HK-2 (cell line): ENCODE results near the gene RNF149.
"Not testable (repeated sequence)": the region's sequence is repeated elsewhere in the genome, so short reads cannot be mapped to it uniquely, and the experiment has no call there.

Experiments
- DNase-seq: peaks from one replicate; pipeline ENCODE4 v3.0.0-alpha.2; 2018; ENCODE audit not compliant: unreplicated experiment

Gene RNF149

DNA sequence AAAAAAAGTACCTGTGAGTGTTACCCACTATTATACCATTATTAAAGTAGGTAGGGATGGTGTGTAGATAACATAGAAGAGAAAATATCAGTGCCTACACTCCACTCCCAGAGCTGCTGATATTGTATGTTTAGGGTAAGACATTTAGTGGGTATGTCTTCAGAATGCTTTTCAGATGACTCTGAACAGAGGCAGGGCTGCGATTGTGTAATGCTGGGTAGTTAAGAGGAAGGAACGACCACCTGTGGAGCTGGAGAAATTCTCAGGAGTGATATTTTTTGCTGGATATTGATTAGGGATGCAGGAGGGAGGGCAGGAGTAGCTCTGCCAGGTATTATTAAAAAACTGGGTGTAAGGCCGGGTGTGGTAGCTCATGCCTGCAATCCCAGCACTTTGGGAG lies 53.0 kb downstream of the RNF149 start:
- no peak for DNase-seq

DNA sequence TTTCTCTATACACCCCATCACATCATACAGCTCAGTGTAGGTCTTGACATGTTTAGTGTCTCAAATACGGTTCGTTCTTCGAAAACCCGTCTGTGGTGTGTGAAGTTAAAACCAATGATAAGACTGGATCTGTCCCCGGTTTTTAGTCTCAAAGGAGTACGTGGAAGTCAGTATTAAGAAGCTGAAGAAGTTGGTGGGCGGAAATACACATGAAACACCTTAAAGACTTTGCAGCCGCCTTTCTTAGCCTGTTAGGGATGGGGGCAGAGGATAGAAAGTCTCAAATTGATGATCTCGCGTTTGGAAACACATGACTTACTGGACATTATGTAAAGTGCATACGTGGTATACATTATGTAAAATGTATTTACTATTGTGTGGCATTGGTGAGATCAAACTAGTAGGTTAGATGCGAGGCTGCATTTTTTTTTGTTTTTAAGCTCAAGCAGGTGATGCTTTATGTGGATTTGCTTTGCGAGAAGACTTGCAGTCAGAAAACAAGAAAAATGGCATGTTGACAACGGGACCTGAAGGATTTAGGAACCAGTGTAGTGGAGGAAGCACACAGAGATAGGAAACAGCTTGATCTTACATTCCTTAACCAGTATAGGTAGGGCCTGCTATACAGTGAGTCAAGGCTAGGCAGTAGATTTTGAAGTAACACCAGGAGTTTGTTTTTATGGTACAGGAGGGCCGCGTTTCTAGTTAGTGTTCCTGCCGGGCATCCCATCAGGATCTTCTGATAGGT lies 54.6 kb downstream of the RNF149 start:
- no peak for DNase-seq

DNA sequence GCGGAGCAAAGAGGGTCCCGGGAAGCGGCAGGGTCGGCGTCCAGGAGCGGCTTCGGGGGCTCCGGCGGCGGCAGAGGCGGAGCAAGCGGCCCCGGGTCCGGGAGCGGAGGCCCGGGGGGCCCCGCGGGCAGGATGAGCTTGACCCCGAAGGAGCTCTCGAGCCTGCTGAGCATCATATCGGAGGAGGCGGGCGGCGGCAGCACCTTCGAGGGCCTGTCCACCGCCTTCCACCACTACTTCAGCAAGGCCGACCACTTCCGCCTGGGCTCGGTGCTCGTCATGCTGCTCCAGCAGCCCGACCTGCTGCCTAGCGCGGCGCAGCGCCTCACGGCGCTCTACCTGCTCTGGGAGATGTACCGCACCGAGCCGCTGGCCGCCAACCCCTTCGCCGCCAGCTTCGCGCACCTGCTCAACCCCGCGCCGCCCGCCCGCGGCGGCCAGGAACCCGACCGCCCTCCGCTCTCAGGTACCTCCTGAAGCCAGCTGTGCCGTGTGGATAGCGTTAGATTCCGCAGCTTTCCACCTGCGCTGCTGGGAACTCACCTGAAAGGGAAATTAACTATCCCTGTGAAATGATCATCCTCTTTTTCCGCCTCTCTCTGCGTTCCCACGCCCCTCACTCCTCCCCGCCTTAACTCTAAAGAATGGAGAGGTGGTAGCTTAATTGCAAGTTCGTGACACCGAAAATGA lies 55.3 kb downstream of the RNF149 start:
- DNase-seq: peak; percentile 74

DNA sequence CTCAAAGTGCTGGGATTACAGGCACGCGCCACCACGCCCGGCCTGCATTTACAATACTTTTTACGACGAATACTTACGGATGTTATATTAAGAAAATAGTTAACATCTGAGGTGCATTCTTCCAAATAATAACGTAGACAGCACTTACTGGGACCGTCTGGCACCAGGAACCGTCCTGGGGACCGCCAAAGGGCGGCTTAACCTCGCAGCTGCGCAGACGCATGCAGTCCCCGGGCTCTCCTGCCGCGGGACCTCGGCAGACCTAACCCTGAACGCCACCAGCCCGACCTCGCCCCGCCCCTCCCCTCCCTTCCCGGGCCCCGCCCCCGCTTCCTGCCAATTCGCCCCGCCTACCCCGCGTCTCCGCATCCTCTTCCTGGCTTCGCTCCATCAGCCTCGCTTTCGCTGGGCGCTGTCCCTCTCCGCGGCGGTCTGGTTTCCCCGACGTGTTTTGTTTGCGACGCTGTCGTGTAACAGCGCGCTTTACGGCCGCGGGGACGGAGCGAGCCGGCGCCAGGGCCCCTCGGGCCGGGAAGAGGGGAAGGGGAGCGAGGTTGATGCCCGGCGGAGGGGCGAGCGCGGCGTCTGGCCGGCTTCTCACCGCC lies 56.0 kb downstream of the RNF149 start, which contains the start of gene CNOT11:
TSS of gene CNOT11 (plus strand) at position 479 of the 605 bp plus-strand sequence. CDS start at position 558, 79 bp downstream.
- DNase-seq: peak; percentile 99

DNA sequence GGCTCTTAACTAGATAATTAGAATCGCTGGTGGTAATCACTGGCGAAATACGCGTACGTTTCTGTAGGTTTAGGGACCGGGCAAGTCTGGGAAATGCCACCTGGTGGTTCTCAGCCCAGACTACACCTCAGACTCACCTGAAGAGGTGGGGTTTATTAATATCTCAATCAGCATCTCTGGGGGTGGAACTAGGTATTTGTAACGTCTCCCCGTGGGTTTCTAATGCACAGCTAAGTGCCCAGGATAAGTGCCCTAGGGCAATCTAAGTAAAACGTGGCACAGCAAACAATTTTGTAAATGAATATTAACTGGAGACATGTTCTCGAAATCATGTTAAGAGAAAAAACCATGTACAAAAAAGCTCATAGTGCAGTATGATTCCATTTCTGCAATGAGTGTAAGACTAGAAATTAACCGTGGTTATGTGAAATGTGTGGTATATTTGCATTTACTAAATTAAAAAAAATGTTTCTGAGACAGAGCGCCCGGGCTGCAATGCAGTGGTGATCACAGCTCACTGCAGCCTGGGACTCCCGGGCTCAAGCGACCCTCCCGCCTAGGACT lies 56.6 kb downstream of the RNF149 start:
- DNase-seq: no peak

DNA sequence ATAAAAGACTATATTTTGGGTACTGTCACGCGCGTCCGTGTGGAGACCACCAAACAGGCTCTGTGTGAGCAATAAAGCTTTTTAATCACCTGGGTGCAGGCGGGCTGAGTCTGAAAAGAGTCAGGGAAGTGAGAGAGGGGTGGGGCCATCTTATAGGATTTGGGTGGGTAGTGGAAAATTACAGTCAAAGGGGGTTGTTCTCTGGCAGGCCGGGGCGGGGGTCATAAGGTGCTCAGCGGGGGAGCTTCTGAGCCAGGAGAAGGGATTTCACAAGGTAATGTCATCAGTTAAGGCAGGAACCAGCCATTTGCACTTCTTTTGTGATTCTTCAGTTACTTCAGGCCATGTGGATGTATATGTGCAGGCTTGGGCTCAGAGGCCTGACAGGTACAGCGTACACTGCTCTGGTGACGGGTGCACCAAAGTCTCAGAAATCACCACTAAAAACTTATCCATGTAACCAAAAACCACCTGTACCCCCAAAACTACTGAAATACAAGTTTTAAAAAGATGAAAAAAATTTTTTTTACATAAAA lies 57.2 kb downstream of the RNF149 start:
- not testable (repeated sequence) for DNase-seq

DNA sequence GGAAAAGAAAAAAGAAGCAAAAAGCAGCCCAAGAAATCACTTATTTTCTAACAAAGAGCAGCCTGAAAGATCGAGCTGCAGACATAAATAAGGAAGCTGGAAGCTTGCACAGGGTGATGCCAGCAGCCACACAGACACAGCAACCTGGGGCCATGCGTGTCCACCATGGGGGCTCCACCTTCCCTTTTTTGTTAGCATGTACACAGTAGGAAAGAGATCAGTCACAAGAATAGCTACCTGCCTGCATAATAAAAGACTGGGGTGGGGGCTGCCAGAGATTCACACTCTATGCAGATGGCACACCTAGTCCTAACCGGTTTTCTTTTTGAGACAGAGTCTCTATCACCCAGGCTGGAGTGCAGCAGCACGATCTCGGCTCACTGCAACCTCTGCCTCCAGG lies 58.7 kb downstream of the RNF149 start:
- DNase-seq: no peak

DNA sequence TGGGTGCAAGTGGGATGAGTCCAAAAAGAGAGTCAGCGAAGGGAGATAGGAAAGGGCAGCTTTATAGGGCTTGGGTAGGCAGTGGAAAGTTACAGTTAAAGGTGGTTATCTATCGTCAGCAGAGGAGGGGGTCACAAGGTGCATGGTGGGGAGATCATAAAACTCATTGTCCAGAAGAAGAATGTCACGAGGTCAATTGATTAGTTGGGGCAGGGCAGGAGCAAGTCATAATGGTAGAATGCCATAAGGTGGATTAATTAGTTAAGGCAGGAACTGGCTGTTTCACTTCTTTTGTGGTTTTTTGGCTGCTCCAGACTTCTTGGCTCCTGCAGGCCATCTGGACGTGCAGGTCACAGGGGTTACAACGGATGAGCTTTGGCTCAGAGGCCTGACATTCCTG lies 59.7 kb downstream of the RNF149 start:
- not testable (repeated sequence) for DNase-seq

DNA sequence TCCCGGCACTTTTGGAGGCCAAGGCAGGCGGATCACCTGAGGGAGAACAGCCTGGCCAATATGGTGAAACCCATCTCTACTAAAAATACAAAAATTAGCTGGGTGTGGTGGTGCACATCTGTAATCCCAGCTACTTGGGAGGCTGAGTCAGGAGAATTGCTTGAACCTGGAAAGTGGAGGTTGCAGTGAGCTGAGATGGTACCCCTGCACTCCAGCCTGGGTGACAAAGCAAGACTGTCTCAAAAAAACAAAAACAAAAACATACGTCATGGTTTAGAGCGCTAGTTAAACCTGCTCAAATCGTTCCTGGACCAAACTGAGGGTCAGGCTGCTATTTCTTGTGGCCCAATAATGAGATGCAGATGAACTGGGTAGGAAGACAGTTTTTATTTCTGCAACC lies 63.0 kb downstream of the RNF149 start:
- DNase-seq: not testable (repeated sequence)

DNA sequence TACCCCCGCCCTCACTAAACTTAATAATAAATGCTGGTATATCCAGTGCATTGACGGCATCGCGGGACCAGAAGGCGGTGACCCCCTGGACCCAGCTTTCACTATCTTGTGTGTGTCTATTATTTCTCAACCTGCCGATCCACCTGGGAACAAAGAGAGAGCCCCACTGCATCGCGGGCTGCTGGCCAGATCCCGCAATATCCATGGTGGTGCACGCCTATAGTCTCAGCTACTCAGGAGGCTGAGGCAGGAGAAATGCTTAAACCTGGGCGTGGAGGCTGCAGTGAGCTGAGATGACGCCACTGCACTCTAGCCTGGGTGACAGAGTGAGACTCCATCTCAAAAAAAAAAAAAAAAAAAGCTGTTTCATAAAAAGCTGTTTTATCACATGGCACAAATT lies 63.6 kb downstream of the RNF149 start:
- DNase-seq: not testable (repeated sequence)

DNA sequence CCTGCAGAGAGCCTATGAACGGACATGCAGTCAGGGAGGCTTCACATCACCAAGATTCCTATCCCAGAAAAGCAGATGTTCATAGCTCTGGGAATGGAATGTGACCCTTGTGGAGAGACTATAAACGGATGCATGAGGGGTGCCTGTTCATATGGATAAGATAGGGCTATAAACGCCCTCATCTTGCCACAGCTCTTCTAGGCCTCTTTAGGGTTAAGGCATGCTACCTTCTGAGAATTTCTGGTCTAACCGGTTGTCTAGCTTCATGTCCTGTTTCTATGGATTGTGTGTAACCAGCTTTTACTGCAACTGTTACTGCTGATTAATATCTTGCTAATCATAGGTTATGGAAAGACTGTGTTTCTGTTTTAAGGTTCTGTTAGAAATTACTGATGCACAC lies 64.1 kb downstream of the RNF149 start:
- DNase-seq: not testable (repeated sequence)

DNA sequence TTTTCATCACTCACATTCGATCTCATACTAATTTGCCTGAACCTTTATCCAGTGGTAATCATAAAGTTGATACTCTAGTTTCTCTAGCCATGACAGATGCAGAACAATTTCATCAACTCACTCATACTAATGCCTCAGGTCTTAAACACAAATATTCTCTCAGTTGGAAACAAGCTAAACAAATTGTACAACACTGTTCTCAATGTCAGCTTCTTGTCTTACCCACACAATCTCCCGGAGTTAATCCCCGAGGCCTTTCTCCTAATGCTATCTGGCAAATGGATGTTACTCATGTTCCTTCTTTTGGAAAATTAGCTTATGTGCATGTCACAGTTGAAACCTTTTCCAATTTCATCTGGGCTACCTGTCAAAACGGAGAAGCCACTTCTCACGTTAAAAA lies 67.3 kb downstream of the RNF149 start:
- DNase-seq: no peak

DNA sequence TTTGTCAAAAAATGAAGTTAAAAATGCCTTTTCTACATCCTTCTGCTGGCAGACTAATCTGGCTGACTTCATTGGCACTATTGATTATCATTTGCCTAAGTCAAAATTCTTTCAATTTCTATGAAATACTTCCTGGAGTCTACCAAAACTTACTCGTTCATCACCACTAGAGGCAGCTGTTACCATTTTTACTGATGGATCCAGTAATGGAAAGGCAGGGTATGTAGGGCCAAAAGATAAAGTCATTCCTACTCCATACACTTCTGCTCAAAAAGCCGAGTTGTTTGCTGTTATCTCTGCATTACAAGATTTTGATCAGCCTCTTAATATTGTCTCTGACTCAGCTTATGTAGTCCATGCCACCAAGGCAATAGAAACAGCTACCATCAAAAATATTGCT lies 67.8 kb downstream of the RNF149 start:
- DNase-seq: not testable (repeated sequence)

DNA sequence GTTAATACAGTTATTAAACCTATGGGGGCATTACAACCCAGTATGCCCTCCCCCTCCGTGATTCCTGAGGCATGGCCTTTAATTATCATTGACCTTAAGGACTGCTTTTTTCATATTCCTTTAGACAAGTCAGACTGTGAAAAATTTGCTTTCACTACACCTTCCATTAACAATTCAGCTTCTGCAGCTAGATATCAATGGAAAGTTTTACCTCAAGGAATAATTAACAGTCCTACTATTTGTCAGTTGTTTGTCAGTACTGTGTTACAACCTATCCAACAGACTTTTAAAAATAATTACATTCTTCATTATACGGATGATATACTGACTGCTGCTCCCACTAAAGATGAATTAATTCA lies 68.8 kb downstream of the RNF149 start:
- DNase-seq: not testable (repeated sequence)

DNA sequence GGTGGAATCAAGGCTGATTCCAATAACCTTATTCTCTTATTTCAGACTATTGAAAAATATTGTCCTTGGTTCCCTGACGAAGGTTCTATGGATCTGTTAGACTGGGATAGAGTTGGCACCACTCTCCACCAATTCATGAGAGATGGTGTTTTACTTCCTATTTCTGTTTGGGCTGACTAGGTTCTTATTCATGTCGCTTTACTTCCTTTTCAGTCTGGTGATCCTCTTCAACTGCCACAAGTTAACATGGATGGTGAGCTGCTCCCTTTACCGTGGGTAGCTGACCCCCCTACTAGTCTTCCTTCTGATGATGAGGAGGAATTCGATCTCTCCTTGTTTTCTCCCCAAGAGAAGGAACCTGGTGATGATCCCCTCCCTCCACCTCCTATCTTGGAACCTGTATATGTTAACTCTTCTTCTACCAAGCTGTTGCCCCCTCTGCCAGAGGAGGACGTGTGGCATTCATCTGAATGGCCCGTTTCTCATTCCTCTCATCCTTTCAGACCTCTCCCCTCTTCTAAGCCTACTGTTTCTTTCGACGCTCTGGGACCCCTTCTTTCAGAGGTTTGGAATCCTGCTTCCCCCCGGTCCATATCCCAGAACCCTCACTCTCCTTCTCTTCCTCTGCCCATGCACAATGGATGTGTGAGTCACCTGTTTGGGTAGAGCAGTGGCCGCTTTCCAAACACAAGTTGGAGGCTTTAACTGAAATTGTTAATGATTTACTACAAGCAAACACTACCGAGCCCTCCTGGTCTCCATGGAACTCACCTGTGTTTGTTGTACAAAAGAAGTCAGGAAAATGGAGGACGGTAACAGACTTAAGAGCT lies 69.4 kb downstream of the RNF149 start:
- DNase-seq: peak; percentile 64

DNA sequence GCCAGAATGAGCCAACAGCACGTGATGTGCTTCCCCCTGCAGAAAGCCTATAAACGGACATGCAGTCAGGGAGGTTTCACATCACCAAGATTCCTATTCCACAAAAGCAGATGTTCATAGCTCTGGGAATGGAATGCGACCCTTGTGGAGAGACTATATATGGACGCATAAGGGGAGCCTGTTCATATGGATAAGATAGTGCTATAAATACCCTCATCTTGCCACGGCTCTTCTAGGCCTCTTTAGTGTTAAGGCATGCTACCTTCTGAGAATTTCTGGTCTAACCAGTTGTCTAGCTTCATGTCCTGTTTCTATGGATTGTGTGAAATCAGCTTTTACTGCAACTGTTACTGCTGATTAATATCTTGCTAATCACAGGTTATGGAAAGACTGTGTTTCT lies 70.6 kb downstream of the RNF149 start:
- not testable (repeated sequence) for DNase-seq

DNA sequence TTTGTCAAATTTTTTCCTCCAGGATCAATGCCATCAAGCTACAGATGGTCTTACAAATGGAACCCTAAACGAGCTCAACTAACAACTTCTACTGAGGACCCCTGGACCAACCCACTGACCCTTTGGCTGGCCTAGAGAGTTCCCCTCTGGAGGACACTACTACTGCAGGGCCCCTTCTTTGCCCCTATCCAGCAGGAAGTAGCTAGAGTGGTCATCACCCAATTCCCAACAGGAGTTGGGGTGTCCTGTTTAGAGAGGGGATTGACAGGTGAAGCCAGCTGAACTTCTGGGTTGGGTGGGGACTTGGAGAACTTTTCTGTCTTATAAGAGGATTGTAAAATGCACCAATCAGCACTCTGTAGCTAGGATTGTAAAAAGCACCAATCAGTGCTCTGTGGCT lies 72.5 kb downstream of the RNF149 start:
- DNase-seq: not testable (repeated sequence)

DNA sequence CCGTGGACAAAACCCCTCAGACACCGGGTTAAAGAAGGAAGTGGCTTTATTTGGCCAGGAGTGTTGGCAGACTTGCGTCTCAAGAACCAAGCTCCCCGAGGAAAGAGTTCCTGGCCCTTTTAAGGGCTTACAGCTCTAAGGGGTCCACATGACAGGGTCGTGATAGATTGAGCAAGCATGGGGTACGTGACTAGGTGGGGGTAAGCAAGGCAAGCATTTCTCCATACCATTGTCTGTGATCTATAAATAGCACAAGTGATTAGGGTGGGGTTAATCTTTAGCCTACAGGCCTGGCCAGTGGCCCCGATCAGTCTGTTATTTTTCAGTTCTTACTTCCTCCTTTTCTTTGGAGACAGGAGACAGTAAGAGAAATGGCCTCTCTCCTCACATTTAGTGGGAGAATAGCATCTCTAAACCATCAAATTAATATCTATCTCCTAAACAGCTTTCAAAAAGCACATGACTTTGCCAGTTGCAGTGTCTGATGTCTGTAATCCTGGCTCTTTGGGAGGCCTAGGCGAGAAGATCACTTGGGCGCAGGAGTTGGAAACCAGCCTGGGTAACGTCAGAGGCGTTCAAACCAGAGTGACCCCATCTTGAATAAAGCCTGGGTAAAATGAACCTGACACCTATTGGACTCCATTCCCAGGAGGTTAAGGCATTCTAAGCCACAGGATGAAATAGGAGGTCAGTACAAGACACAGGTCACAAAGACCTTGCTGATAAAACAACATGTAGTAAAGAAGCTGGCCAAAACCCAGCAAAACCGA lies 74.1 kb downstream of the RNF149 start:
- no peak for DNase-seq

DNA sequence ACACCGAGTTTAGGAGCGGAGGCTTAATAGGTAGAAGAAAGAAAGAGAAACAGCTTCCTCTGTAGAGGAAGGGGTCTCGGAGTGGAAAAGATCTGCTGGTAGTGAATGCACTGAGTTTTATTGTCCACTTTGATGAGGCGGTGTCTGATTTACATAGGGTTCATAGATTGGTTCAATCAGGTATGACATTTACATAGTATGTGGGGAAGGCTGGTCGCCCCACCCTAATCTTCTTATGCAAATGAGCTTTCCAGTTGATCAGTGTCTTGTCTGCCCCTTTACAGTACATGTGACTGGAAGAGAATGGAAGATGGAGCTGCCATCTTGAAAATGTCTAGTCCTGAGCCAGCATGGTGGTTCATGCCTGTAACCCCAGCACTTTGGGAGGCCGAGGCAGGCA lies 75.7 kb downstream of the RNF149 start:
- DNase-seq: no peak

DNA sequence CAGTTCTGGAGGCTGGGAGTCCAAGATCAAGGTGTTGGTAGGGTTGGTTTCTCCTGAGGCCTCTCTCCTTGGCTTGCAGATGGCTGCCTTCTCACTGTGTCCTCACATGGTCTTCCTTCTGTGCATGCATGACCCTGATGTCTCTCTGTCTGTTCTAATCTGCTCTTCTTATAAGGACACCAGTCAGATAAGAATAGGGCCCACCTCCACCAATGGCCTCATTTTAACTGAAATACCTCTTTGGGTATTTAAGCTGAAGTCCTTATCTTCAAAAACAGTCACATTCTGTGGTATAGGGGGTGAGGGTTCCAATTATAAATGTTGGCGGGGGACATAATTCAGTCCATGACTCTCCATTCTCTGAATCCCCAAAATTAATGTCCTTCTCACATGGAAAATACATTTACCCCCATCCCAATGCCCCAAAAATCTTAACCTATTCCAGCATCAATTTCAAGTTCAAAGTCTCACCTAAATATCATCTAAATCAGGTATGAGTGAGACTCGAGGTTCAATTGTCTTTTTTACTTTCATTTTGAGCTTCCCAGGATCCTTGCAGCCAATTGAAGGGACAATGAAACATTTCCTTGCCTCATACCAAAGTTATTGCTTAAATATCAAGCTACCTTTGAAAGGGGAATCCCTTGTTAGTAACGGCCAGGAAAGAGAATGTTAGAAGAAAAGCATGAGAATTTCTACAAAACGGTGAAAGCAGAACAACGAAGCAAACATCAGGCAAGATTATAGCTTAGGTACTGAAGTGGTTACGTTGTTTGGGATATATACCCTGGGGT lies 76.4 kb downstream of the RNF149 start:
- DNase-seq: no peak
